Uterus (tissue), 2 donors: ENCODE measurements around the gene MAN1B1.

Experiments used
- POLR2A ChIP-seq, 2 donors: fragments of 450-650 bp; IDR thresholded peaks; one replicate each; pipeline ENCODE4 v1.6.1; 2016; ENCODE audit warnings: antibody characterized with exemption in 2 of 2, mild to moderate bottlenecking in 1 of 2, moderate library complexity in 1 of 2
- TF ChIP-seq, protein P1 (sequence below), 4 experiments: fragments of 200-600 bp in 2 of 4; fragments of 450-650 bp in 2 of 4; sonication (generic) in 2 of 4; IDR thresholded peaks; one replicate each; pipeline ENCODE4 v1.5.1; 2016 to 2019; ENCODE audit warnings: antibody characterized with exemption in 4 of 4, mild to moderate bottlenecking in 2 of 4, moderate library complexity in 1 of 4

DNA sequence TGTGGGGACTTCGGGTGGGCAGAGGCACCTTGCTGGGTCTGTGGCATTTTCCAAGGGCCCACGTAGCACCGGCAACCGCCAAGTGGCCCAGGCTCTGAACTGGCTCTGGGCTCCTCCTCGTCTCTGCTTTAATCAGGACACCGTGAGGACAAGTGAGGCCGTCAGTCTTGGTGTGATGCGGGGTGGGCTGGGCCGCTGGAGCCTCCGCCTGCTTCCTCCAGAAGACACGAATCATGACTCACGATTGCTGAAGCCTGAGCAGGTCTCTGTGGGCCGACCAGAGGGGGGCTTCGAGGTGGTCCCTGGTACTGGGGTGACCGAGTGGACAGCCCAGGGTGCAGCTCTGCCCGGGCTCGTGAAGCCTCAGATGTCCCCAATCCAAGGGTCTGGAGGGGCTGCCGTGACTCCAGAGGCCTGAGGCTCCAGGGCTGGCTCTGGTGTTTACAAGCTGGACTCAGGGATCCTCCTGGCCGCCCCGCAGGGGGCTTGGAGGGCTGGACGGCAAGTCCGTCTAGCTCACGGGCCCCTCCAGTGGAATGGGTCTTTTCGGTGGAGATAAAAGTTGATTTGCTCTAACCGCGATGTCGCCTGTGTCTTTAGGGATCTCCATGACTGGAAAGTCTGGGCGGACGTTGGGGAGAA, 21.9 kb downstream of the MAN1B1 start:
- TF ChIP-seq, protein P1, sequence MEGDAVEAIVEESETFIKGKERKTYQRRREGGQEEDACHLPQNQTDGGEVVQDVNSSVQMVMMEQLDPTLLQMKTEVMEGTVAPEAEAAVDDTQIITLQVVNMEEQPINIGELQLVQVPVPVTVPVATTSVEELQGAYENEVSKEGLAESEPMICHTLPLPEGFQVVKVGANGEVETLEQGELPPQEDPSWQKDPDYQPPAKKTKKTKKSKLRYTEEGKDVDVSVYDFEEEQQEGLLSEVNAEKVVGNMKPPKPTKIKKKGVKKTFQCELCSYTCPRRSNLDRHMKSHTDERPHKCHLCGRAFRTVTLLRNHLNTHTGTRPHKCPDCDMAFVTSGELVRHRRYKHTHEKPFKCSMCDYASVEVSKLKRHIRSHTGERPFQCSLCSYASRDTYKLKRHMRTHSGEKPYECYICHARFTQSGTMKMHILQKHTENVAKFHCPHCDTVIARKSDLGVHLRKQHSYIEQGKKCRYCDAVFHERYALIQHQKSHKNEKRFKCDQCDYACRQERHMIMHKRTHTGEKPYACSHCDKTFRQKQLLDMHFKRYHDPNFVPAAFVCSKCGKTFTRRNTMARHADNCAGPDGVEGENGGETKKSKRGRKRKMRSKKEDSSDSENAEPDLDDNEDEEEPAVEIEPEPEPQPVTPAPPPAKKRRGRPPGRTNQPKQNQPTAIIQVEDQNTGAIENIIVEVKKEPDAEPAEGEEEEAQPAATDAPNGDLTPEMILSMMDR (IDR thresholded peaks at IDR 0.05): no peak
- no peak for TF ChIP-seq POLR2A (IDR thresholded peaks at IDR 0.05)
